ENCODE results near the gene ZNF527.
"Not testable (repeated sequence)": the region's sequence is repeated elsewhere in the genome, so short reads cannot be mapped to it uniquely, and the experiment has no call there.

ZNF527 gene
- total RNA-seq: 21.0 reads per million, percentile 48 among the genes with 10 or more reads in this experiment

- DNase-seq: peak; percentile 95
These were observed at the start of gene ZNF527 for GRCh38 chr19:37370880-37371661. TSS of gene ZNF527 (plus strand) at chr19:37371099. CDS start at chr19:37374199, 3,100 bp downstream.

- no peak for DNase-seq
These were observed 41.2 kb upstream of the ZNF527 start for GRCh38 chr19:37329686-37330085.

- DNase-seq: no peak
These were observed 38.1 kb upstream of the ZNF527 start for GRCh38 chr19:37332839-37333238.

DNA sequence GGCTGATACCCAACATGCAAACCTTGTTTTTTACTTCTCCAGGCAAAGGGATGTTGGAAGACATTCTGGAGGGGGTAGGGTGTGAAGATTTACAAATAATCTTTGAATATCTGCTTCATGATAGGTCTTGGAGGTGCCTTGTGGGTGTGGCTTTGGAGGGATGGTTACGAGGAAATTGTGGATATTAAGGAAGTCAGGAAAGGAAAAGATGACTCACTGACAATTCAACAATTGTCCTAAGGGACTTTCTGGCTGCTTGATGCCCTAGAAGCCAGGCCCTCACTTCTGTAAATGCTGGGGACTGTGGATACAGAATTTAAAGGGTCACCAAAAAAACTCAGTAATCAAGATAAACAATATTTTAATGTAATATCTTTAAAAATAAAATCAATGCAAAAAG is 37.4 kb upstream of the ZNF527 start:
- no peak for DNase-seq

- DNase-seq: peak; percentile 86
These were observed 36.5 kb upstream of the ZNF527 start for GRCh38 chr19:37334179-37335071.

- no peak for DNase-seq
These were observed 28.1 kb upstream of the ZNF527 start for GRCh38 chr19:37342753-37343152.

GRCh38 chr19:37346091-37346490 is 24.8 kb upstream of the ZNF527 start:
- DNase-seq: no peak

GRCh38 chr19:37348060-37348459 is 22.8 kb upstream of the ZNF527 start:
- no peak for DNase-seq

DNA sequence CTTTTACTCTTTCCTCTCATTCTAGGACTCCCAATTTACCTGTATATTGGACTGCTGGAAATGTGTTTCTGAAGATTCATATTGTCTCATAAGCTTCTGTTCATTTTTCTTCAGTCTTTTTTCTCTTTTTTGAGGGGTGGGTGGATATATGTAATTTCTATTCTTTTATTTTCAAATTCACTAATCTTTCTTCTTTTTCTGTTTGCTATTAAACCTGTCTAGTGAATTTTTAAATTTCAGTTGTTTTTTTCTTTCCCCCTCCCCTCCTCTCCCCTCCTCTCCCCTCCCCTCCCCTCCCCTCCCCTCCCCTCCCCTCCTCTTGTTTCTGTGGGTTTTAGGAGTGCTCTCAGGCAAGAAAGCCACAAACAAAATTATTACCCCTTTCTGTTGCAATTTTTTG is 16.9 kb upstream of the ZNF527 start:
- DNase-seq: no peak

- no peak for DNase-seq
These were observed 15.0 kb upstream of the ZNF527 start for GRCh38 chr19:37355901-37356300.

DNA sequence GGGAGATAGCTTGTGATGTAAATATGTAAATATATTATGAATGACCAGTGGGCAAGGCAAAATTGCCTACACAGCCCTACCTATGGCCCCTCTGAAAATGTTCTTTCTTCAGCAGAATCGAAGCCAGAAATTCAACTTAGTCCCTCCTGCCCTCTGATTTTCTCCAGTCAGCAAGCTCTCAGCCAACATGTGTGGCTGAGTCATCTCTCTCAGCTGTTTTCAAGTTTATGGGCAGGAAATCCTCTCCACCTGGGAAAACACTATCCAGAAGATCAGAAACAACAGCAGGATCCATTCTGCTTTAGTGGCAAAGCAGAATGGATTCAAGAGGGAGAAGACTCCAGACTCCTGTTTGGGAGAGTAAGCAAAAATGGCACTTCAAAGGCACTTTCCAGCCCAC is 8.9 kb upstream of the ZNF527 start:
- DNase-seq: no peak

- DNase-seq: no peak
These were observed 8.2 kb upstream of the ZNF527 start for GRCh38 chr19:37362733-37363132.

- DNase-seq: not testable (repeated sequence)
These were observed 466 bp upstream of the ZNF527 start for GRCh38 chr19:37370386-37370879.

- no peak for DNase-seq
These were observed 18.3 kb downstream of the ZNF527 start for GRCh38 chr19:37389234-37389633.

GRCh38 chr19:37391399-37391798 is 20.5 kb downstream of the ZNF527 start:
- DNase-seq: not testable (repeated sequence)

DNA sequence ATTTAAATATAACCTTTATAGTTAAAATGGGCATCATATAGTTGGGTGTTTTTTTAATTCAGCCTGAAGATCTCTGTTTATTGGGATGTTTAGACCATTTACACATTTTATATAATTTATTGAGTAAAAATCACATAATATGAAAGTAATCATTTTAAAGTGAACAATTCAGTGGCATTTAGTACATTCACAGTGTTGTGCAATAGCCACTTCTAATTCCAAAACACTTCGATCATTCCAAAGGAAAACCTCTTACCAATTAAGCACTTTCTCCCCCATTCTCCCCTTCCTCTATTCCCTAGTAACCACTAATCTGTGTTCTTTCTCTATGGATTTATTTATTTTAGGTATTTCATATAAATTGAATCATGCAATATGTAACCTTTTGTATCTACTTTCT is 30.2 kb downstream of the ZNF527 start:
- DNase-seq: no peak

GRCh38 chr19:37403403-37403802 is 32.5 kb downstream of the ZNF527 start:
- DNase-seq: no peak

GRCh38 chr19:37406140-37406846 is 35.4 kb downstream of the ZNF527 start:
- not testable (repeated sequence) for DNase-seq

DNA sequence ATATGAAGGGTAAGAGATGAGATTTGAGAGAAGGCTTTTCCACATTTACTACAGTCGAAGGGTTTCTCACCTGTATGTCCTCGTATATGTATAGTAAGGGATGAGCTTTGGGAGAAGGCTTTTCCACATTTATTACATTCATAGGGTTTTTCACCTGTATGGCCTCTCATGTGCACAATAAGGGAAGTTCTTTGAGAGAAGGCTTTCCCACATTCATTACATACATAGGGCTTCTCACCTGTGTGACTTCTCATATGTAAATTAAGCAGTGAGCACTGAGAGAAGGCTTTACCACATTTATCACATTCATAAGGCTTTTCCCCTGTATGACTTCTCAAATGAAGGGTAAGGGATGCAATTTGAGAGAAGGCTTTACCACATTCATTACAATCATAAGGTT is 41.8 kb downstream of the ZNF527 start:
- no peak for DNase-seq

DNA sequence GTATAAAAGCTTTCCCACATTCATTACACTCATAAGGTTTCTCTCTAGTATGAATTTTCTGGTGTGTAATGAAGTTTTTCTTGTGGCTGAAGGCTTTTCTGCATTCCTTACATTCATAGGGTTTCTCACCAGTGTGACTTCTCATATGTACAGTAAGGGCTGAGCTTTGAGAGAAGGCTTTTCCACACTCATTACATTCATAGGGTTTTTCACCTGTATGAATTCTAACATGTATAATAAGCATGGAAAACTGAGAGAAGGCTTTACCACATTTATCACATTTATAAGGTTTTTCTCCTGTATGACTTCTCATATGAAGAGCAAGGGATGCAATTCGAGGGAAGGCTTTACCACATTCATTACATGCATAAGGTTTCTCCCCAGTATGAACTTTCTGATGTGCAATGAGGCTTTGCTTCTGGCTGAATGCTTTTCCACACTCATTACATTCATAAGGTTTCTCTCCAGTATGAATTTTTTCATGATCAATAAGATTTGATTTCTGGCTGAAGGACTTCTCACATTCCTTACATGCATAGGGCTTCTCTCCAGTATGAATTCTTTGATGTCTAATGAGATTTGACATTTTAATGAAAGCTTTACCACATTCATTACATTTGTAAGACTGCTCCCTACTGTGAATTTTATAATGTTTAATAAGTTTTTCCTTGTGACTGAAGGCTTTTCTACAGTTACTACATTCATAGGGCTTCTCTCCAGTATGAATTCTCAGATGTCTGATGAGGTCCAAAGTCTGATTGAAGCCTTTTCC is 42.6 kb downstream of the ZNF527 start:
- DNase-seq: no peak

Measured in effector CD4-positive, alpha-beta T cell (primary cell).